ENCODE results near the gene AGRN.

GRCh38 chr1:1098681-1099421 is 78.9 kb downstream of the AGRN start:
- no peak for TF ChIP-seq CTCF (IDR thresholded peaks at IDR 0.05 in 2 of 3, conservative IDR thresholded peaks at IDR 0.05 in 1 of 3; ENCODE audit: borderline replicate concordance in 1 of 3, insufficient read depth in 1 of 3, low read depth in 2 of 3, low read length in 2 of 3)
- no peak for TF ChIP-seq POLR2AphosphoS5 (IDR thresholded peaks at IDR 0.05; ENCODE audit: low read depth, low read length)
- no peak for TF ChIP-seq CEBPB (IDR thresholded peaks at IDR 0.05; ENCODE audit: low read depth)
- no peak for TF ChIP-seq ZBTB33 (IDR thresholded peaks at IDR 0.05; ENCODE audit: extremely low read depth, insufficient replicate concordance, low read length)
- TF ChIP-seq, protein P1, sequence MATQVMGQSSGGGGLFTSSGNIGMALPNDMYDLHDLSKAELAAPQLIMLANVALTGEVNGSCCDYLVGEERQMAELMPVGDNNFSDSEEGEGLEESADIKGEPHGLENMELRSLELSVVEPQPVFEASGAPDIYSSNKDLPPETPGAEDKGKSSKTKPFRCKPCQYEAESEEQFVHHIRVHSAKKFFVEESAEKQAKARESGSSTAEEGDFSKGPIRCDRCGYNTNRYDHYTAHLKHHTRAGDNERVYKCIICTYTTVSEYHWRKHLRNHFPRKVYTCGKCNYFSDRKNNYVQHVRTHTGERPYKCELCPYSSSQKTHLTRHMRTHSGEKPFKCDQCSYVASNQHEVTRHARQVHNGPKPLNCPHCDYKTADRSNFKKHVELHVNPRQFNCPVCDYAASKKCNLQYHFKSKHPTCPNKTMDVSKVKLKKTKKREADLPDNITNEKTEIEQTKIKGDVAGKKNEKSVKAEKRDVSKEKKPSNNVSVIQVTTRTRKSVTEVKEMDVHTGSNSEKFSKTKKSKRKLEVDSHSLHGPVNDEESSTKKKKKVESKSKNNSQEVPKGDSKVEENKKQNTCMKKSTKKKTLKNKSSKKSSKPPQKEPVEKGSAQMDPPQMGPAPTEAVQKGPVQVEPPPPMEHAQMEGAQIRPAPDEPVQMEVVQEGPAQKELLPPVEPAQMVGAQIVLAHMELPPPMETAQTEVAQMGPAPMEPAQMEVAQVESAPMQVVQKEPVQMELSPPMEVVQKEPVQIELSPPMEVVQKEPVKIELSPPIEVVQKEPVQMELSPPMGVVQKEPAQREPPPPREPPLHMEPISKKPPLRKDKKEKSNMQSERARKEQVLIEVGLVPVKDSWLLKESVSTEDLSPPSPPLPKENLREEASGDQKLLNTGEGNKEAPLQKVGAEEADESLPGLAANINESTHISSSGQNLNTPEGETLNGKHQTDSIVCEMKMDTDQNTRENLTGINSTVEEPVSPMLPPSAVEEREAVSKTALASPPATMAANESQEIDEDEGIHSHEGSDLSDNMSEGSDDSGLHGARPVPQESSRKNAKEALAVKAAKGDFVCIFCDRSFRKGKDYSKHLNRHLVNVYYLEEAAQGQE (IDR thresholded peaks at IDR 0.05; ENCODE audit: low read depth): no peak
- TF ChIP-seq MAX (IDR thresholded peaks at IDR 0.05): no peak
- no peak for TF ChIP-seq RAD21 (IDR thresholded peaks at IDR 0.05; ENCODE audit: low read depth)
- TF ChIP-seq ELF1 (IDR thresholded peaks at IDR 0.05; ENCODE audit: borderline replicate concordance, low read depth): no peak
- no peak for TF ChIP-seq POLR2A (IDR thresholded peaks at IDR 0.05; ENCODE audit: borderline replicate concordance, extremely low read depth, insufficient read depth, insufficient read length)
- TF ChIP-seq, protein P2, sequence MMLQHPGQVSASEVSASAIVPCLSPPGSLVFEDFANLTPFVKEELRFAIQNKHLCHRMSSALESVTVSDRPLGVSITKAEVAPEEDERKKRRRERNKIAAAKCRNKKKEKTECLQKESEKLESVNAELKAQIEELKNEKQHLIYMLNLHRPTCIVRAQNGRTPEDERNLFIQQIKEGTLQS (IDR thresholded peaks at IDR 0.05): no peak
- TF ChIP-seq EZH2 (IDR thresholded peaks at IDR 0.05): no peak
- TF ChIP-seq CBX3 (IDR thresholded peaks at IDR 0.05; ENCODE audit: low read depth): no peak
- TF ChIP-seq TCF7L2 (IDR thresholded peaks at IDR 0.05; ENCODE audit: borderline replicate concordance, extremely low read depth, insufficient read depth, insufficient read length): no peak
- TF ChIP-seq ZNF274 (IDR thresholded peaks at IDR 0.05; ENCODE audit: low read depth, low read length): no peak

Data from HCT116 (cell line).